ENCODE results near the gene CMTM5.

DNA sequence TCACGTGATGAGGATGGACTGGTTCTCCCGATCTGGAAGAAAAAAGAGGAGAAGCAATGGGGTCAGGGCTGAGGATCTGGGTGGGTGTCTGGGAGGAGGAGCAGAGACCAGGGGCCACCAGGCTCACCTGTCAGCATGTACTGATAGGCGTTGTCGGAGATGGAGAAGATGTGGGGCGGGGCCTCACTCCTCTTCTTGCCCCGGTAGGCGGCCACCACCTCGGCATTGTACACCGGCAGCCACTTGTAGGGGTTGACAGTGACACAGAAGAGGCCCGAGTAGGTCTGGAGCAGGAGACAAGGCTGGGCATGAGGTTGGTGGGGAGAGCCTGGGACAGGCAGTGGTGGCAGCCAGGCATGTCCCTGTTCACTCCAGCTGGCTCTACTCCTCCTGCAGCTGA, 28.2 kb downstream of the CMTM5 start:
- TF ChIP-seq, protein P1, sequence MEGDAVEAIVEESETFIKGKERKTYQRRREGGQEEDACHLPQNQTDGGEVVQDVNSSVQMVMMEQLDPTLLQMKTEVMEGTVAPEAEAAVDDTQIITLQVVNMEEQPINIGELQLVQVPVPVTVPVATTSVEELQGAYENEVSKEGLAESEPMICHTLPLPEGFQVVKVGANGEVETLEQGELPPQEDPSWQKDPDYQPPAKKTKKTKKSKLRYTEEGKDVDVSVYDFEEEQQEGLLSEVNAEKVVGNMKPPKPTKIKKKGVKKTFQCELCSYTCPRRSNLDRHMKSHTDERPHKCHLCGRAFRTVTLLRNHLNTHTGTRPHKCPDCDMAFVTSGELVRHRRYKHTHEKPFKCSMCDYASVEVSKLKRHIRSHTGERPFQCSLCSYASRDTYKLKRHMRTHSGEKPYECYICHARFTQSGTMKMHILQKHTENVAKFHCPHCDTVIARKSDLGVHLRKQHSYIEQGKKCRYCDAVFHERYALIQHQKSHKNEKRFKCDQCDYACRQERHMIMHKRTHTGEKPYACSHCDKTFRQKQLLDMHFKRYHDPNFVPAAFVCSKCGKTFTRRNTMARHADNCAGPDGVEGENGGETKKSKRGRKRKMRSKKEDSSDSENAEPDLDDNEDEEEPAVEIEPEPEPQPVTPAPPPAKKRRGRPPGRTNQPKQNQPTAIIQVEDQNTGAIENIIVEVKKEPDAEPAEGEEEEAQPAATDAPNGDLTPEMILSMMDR (conservative IDR thresholded peaks at IDR 0.05; ENCODE audit: low read length) = no peak
- TF ChIP-seq EZH2phosphoT487 (IDR thresholded peaks at IDR 0.05; ENCODE audit: borderline replicate concordance, low read depth, low read length) = no peak

Data from OCI-LY7 (cell line).